Endothelial cell of umbilical vein (primary cell): Measurements from ENCODE around the gene MRAP. TPM values are rescaled to one million over a fixed set of nuclear protein-coding genes. Genes with fewer than 3 reads are reported as not detected.

Experiments used
- BruUV-seq: library from RNA; stranded (reverse); fragments of 400-500 nt; replicated peaks from 2 replicates; lab custom pipeline; 2021; lab: Mats Ljungman, UMichigan
- CTCF ChIA-PET: fragments of 300-600, 350-600 bp; sonication (Branson Sonifier 250); formaldehyde crosslinking; loops from one replicate; lab custom pipeline; 2021; ENCODE audit warnings: antibody characterized with exemption, inconsistent platforms; lab: Charles Lee
- POLR2A ChIA-PET: fragments of 300-600, 350-600 bp; sonication (Branson Sonifier 250); formaldehyde crosslinking; loops from one replicate; lab custom pipeline; 2021; ENCODE audit warnings: antibody characterized with exemption, inconsistent platforms; lab: Charles Lee
- DNase-seq: peaks from one replicate; pipeline ENCODE4 v3.0.0-alpha.2; 2011; ENCODE audit warnings: low read depth, low spot score
- FAIRE-seq: peaks from 2 replicates; lab custom pipeline; 2011; peaks lifted over from hg19 to GRCh38; lab: Jason Lieb, UNC
- H2AFZ ChIP-seq: 2 replicates; pipeline ENCODE4 v1.6.0; 2012; ENCODE audit warnings: low read depth, low read length, control low read depth, inconsistent platforms
- H3K27ac ChIP-seq: 2 replicates; pipeline ENCODE4 v1.5.1; 2011; ENCODE audit warnings: low read depth, mild to moderate bottlenecking, control low read depth, low read length, moderate library complexity; ENCODE audit not compliant: insufficient read depth
- H3K27me3 ChIP-seq, 2 experiments: 2 replicates each; pipeline versions ENCODE4 v1.6.0 to v1.6.1; 2011; ENCODE audit warnings: low read length in 2 of 2, mixed read lengths in 1 of 2; ENCODE audit not compliant: control insufficient read depth in 2 of 2, insufficient read depth in 2 of 2
- H3K36me3 ChIP-seq, 2 experiments: 2 replicates in 1 of 2; 3 replicates in 1 of 2; pipeline ENCODE4 v1.5.1; 2011; ENCODE audit warnings: low read length in 2 of 2, mild to moderate bottlenecking in 1 of 2, moderate library complexity in 1 of 2; ENCODE audit not compliant: control insufficient read depth in 2 of 2, insufficient read depth in 2 of 2; ENCODE audit errors: extremely low read depth in 1 of 2
- H3K4me1 ChIP-seq: 3 replicates; pipeline ENCODE4 v1.5.1; 2011; ENCODE audit warnings: mild to moderate bottlenecking, low read length; ENCODE audit not compliant: control insufficient read depth, insufficient read depth; ENCODE audit errors: extremely low read depth
- H3K4me2 ChIP-seq: 2 replicates; pipeline ENCODE4 v1.6.1; 2011; ENCODE audit warnings: low read length, control low read depth, mixed read lengths; ENCODE audit not compliant: insufficient read depth
- H3K4me3 ChIP-seq, 3 experiments: fragments of 200-600 bp in 1 of 3; sonication (generic), shearing (Covaris generic) in 1 of 3; replicated peaks in 1 of 3; 2 replicates each; pipeline ENCODE4 v1.5.1; 2011 to 2016; ENCODE audit warnings: control low read depth in 3 of 3, low read length in 3 of 3, mild to moderate bottlenecking in 2 of 3, inconsistent platforms in 1 of 3, low read depth in 1 of 3, moderate library complexity in 1 of 3; ENCODE audit not compliant: insufficient read depth in 1 of 3
- H3K79me2 ChIP-seq: 2 replicates; pipeline ENCODE4 v1.6.0; 2012; ENCODE audit warnings: low read length, inconsistent platforms; ENCODE audit not compliant: control insufficient read depth, insufficient read depth
- H3K9ac ChIP-seq: replicated peaks from 2 replicates; pipeline ENCODE3; 2011; ENCODE audit warnings: low read length, control low read depth; ENCODE audit not compliant: insufficient read depth; ENCODE audit errors: extremely low read depth
- H3K9me1 ChIP-seq: replicated peaks from 3 replicates; pipeline ENCODE4 v1.6.0; 2011; ENCODE audit warnings: mild to moderate bottlenecking, low read length; ENCODE audit not compliant: control insufficient read depth, insufficient read depth; ENCODE audit errors: extremely low read depth
- H3K9me3 ChIP-seq: replicated peaks from 2 replicates; pipeline ENCODE4 v1.5.1; 2012; ENCODE audit warnings: low read length, inconsistent platforms; ENCODE audit not compliant: control insufficient read depth, insufficient read depth
- H4K20me1 ChIP-seq: replicated peaks from 2 replicates; pipeline ENCODE3; 2011; ENCODE audit warnings: mild to moderate bottlenecking, low read length; ENCODE audit not compliant: control insufficient read depth, insufficient read depth; ENCODE audit errors: extremely low read depth
- CTCF ChIP-seq, 2 donors: IDR thresholded peaks; 1 replicate in 1 of 2; 2 replicates in 1 of 2; pipeline ENCODE4 v1.5.1; 2011; ENCODE audit warnings: low read length in 2 of 2, mild to moderate bottlenecking in 2 of 2, moderate library complexity in 2 of 2, control low read depth in 1 of 2, inconsistent platforms in 1 of 2, low read depth in 1 of 2; ENCODE audit not compliant: insufficient read depth in 1 of 2; ENCODE audit errors: extremely low read depth in 1 of 2
- EZH2 ChIP-seq: IDR thresholded peaks from 2 replicates; pipeline ENCODE4 v1.6.1; 2012; ENCODE audit warnings: borderline replicate concordance, low read depth, mild to moderate bottlenecking, moderate library complexity, low read length, inconsistent platforms; ENCODE audit not compliant: severe bottlenecking
- FOS ChIP-seq: IDR thresholded peaks from 2 replicates; pipeline ENCODE4 v1.6.1; 2011; ENCODE audit warnings: mild to moderate bottlenecking, low read length, moderate library complexity, borderline replicate concordance; ENCODE audit not compliant: insufficient read depth
- GATA2 ChIP-seq: IDR thresholded peaks from 2 replicates; pipeline ENCODE4 v1.7.0; 2011; ENCODE audit warnings: low read depth, mild to moderate bottlenecking, moderate library complexity, mixed read lengths, low read length; ENCODE audit not compliant: insufficient read length, insufficient read depth
- JUN ChIP-seq: IDR thresholded peaks from 2 replicates; pipeline ENCODE4 v1.6.1; 2011; ENCODE audit warnings: borderline replicate concordance, low read depth; ENCODE audit not compliant: insufficient read length, insufficient read depth
- MYC ChIP-seq: IDR thresholded peaks from one replicate; pipeline ENCODE4 v1.6.1; 2011; ENCODE audit warnings: mild to moderate bottlenecking, low read depth, low read length
- POLR2A ChIP-seq: IDR thresholded peaks from 2 replicates; pipeline ENCODE4 v1.6.1; 2012; ENCODE audit warnings: low read depth, mild to moderate bottlenecking, control low read depth, low read length
- POLR2AphosphoS5 ChIP-seq: IDR thresholded peaks from 2 replicates; pipeline ENCODE4 v1.6.1; 2012; ENCODE audit warnings: low read depth, mild to moderate bottlenecking, control low read depth, low read length, moderate library complexity; ENCODE audit not compliant: insufficient read depth
- dilution Hi-C: fragments of 300-500 bp; cut with MboI; formaldehyde crosslinking; loops from one replicate; pipeline ENCODE4 v1.15.0; 2019; ENCODE audit warnings: low sequenced_read_pairs; ENCODE audit not compliant: extremely low pct_ligation_motif_present
- intact Hi-C: fragments of 100-400 bp; cut with micrococcal nuclease; formaldehyde crosslinking; loops from one replicate; pipeline ENCODE4 v1.10.0; 2022
- polyA plus RNA-seq, 4 experiments: library from polyadenylated mRNA; depleted of rRNA in 3 of 4; stranded (reverse) in 3 of 4; unstranded in 1 of 4; fragments of >200 nt; gene quantifications; 2 replicates each; pipeline versions ENCODE4 v1.2.1 to v1.2.3, GENCODE V29; 2011 to 2012; ENCODE audit warnings: missing spikeins in 1 of 4
- total RNA-seq: library from RNA; stranded (reverse); gene quantifications from 2 replicates; pipeline ENCODE4 v1.2.3, GENCODE V29; 2021
- TF ChIP-seq, protein P1 (sequence below): IDR thresholded peaks from 2 replicates; pipeline ENCODE4 v1.6.1; 2011; ENCODE audit not compliant: insufficient read depth, insufficient read length

The MRAP gene
- total and polyA plus RNA-seq, 2 donors (not counting 3 experiments of a cell fraction or from before 2014, with no cell fraction given), result not detected

DNA sequence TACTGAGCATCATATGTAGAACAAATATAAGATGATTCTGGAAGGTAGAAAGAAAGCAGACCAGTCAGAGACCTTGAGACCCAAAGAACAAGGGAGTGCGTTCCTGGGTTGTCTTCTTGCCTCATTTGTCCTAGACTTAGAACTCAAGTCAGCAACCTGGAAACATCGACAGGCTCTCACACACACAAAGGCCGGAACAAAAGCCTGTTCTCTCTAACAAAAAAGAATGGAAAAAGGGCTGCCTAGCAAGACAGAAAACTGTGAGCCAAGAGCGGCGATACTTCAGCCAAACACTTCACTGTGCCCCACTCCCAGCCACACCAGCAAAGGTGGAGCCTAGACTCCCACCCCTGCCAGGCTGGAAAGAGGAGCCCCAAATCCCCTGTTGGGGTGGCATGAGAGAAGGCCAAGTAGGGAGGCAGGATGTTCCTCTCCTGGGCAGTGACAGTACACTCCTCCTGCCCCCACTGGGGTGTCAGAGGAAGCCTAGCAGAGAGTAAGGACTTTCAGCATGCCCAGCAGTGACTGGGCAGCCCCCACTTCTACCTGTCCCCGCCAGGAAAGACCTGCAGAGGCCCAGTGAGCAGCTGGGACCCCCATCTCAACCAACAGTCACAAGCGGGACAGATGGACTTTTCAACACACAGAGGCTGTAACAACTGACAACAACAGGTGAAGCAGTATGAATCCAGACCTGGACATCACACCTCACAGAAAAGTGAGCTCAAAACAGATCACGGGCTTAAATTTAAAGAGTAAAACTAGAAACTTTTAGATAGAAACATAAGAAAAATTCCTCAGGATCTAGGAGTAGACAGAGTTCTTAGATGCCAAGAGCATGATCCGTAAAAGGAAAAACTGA, 33.0 kb downstream of the MRAP start:
- no peak overlapping the region for H3K4me2 ChIP-seq
- BruUV-seq, result no TSS peak
- intact Hi-C loops (no loop called here), dilution Hi-C loops (no loop called here)
- H3K27me3 ChIP-seq, result no peaks in the 10 kb centered on the region
- TF ChIP-seq POLR2A, result no peak
- TF ChIP-seq MYC, result no peak
- TF ChIP-seq, protein P1, sequence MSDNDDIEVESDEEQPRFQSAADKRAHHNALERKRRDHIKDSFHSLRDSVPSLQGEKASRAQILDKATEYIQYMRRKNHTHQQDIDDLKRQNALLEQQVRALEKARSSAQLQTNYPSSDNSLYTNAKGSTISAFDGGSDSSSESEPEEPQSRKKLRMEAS, result no peak
- no peak for TF ChIP-seq JUN
- TF ChIP-seq GATA2, result no peak
- no peak overlapping the region for H3K27ac ChIP-seq
- H2AFZ ChIP-seq, result no peak overlapping the region
- POLR2A ChIA-PET, result no interaction called here
- no peak overlapping the region for H3K9ac ChIP-seq
- DNase-seq (no peak), FAIRE-seq (no peak)
- peaks cover 29% of the 10 kb centered on the region for H3K4me1 ChIP-seq
- H3K9me3 ChIP-seq, result no peaks in the 10 kb centered on the region
- CTCF ChIA-PET, result interaction anchor here (1.0 kb wide), 1 partner anchor 9 kb away, joined by 3 read pairs; no protein-coding TSS in a partner anchor
- no peaks in the 10 kb centered on the region for H4K20me1 ChIP-seq
- H3K4me3 ChIP-seq, result no peak overlapping the region
- H3K9me1 ChIP-seq, result no peaks in the 10 kb centered on the region
- H3K79me2 ChIP-seq, result no peaks in the 10 kb centered on the region
- H3K36me3 ChIP-seq, result peaks cover 11 to 27% of the 10 kb centered on the region in 2 experiments

GRCh38 chr21:32332463-32332951, 33.9 kb downstream of the MRAP start:
- no TSS peak for BruUV-seq
- TF ChIP-seq, protein P1, result no peak
- TF ChIP-seq MYC, result no peak
- TF ChIP-seq EZH2, result no peak
- no peak for TF ChIP-seq JUN
- TF ChIP-seq FOS, result no peak
- no peak for TF ChIP-seq POLR2AphosphoS5
- TF ChIP-seq CTCF (IDR thresholded peaks at IDR 0.05; ENCODE audit: extremely low read depth in 1 of 2, insufficient read depth in 1 of 2, low read depth in 1 of 2, low read length in 2 of 2), result no peak
- TF ChIP-seq POLR2A, result no peak
- TF ChIP-seq GATA2, result no peak
- H3K27ac ChIP-seq, result no peak overlapping the region
- POLR2A ChIA-PET, result no interaction called here
- H3K9ac ChIP-seq, result no peak overlapping the region
- no peak for DNase-seq
- no peaks in the 10 kb centered on the region for H3K79me2 ChIP-seq
- peak; percentile 31 for FAIRE-seq
- no peak overlapping the region for H3K4me3 ChIP-seq
- no peaks in the 10 kb centered on the region for H3K9me1 ChIP-seq
- H3K9me3 ChIP-seq, result no peaks in the 10 kb centered on the region
- no peaks in the 10 kb centered on the region for H4K20me1 ChIP-seq
- H2AFZ ChIP-seq, result no peak overlapping the region
- no peaks in the 10 kb centered on the region for H3K27me3 ChIP-seq
- H3K36me3 ChIP-seq, result peaks cover 11 to 33% of the 10 kb centered on the region in 2 experiments
- dilution Hi-C loops, result no loop called here
- CTCF ChIA-PET, result interaction anchor here (1.0 kb wide), 1 partner anchor 9 kb away, joined by 3 read pairs; no protein-coding TSS in a partner anchor
- H3K4me2 ChIP-seq, result no peak overlapping the region
- intact Hi-C loops, result no loop called here
- H3K4me1 ChIP-seq, result peaks cover 29% of the 10 kb centered on the region
